ENCODE measurements around the gene TBCA.

Gene TBCA

GRCh38 chr5:77641963-77642737 is 134.0 kb downstream of the TBCA start:
- no peak for DNase-seq

GRCh38 chr5:77641397-77641943 is 134.7 kb downstream of the TBCA start:
- no peak for DNase-seq
